HTERT RPE-1 (cell line): ENCODE results near the gene ASPN.

Experiments
- in situ Hi-C: fragments of 300-500 bp; cut with MboI; formaldehyde crosslinking; loops from 4 replicates; pipeline ENCODE4 v1.14.3; 2020; ENCODE audit warnings: low sequenced_read_pairs

The ASPN gene

DNA sequence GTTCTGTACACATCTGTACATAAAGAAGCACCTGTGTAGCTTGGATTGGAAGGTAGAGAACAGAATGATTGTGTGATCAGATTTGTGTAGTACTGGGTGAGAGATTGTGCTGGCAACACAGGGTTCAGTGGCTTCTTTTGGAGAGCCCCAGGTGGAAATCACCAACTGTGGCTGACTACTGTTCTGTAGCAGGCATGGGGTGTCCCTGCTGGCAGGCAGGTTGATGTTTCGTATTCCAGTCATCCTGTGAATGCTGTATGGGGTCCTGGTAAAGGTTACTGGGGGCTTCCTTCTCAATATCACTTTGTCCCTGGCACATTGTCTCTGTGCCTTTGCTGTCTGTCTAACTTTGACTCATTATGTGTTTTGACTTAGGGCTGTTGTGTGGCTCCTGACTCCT is 5.3 kb downstream of the ASPN start:
- in situ Hi-C loops = no loop called here

DNA sequence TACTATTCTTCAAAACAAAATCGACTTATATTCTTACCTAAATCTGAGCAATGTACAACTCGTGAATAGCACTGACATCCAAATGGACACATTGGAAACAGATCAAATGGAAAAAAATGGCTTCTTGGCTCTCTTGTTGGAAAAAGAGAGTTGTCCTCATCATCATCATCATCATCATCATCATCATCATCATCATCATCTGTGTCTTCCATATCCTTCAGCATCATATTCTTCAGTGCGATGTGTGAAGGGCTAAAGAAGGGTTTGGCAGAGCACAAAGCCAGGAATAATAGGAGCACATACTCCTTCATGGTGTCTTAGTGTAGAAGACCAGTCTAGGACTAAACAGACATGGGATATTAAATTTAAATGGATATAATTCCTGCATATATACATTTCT is 7.7 kb downstream of the ASPN start:
- in situ Hi-C loops = no loop called here

DNA sequence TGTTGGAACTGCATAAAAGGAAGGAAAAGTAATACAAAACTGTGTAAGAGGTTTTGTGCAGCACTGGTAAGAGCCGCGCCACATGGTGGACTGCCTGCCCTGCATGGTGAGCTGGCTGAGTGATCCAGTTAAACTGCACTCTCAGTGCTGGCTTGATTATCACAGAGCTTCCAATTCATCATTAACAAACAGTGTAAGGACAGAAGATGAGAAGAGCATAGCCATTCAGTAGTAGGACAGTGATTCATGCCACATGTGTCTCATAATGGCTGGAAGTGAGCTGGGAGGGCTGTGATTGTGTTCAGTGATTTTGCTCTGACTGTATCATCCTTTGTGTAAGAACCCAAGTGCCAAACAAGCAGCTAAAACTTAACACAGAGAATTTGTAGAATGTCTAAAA is 14.1 kb downstream of the ASPN start:
- in situ Hi-C loops = no loop called here

DNA sequence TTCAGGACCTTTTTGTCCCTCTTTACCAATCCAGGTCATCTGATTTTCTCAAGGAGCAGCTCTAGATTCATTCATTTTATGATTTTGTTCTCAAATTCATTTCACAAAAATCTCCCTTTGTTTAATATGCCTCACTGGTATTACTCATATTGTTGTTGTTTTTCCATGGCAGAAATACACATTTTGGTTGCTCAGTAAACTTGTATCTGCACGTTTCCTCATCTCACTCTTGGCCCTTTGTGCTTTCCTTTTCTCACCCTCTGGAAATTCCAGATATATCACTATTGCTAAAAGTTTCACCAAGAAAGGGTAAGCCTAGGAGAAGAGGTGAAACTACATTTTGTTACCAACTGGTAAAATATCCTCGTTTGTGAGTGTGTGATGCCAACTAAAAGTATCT is 14.8 kb downstream of the ASPN start:
- in situ Hi-C loops = no loop called here

DNA sequence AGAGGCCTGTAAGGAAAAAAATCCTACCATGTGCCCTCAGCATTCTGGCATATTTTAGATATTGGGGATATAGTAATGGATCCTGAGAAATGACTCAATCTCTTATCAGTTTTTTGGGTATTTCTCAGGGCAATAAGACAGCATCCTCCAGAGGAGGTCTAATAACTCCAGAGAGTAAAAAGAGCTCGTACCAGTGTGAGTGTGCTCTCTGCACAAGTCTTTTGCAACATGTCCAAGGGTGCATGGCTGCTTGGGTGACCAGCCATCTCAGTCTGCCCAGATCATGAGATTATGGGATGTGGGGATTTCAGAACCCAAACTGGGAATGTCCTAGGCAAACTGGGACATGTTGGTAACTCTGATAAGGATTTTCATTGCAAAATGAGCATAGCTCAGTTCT is 15.3 kb downstream of the ASPN start:
- in situ Hi-C loops = no loop called here

DNA sequence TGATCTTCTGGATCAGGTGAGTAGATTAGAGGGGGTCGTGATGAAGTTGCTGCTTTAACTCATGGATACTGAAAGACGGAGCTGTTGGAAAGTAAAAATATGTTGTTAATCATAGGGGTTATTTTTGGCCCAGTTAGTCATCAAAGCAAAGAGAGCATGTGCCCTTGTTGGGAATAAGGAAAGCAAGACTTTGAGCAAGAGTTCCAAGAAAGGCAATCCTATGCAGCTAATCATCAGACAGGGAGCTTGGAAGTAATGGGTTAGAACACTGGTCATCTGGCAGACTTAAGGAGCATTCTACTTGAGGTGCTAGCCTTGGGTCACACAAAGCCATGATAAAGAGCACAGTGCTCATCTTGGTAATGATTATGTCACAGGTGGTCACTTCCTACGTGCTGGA is 18.3 kb downstream of the ASPN start:
- in situ Hi-C loops = no loop called here

DNA sequence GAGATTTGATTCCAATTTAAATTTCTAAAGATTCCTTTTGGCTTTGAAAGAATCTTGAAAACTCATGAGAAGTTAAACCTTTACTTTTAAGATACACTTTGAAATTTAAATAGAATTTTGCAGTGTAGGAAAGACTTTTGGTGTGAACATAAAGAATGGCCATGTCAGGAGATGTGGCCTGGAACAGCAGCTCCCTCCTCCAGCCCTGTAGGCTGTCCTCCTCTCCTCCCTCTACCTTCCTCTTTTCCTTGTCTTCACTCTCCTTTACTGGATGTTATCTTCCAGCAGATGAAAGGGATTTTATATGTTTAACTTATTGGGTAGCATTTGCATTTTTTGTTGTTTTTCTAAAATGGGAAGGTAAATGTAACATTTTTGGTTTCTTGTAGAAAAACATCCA is 18.9 kb downstream of the ASPN start:
- in situ Hi-C loops = no loop called here

DNA sequence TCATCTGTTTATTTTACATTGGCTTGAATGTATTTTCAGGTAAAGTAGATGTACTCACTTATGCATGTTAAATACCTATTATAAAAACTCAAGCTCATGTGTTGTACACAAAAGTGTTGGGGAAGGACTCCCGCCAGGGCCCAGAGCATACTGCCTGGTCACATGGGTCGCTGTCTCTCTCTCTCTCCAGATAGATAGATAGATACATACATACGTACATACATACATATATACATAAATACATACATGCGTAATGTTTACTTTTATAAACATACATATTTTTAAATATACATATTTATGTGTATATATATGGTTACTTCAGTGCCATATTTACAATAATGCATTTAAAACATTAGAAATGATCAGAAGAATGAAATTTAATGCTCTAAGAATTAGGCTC is 24.7 kb downstream of the ASPN start:
- in situ Hi-C loops = no loop called here

DNA sequence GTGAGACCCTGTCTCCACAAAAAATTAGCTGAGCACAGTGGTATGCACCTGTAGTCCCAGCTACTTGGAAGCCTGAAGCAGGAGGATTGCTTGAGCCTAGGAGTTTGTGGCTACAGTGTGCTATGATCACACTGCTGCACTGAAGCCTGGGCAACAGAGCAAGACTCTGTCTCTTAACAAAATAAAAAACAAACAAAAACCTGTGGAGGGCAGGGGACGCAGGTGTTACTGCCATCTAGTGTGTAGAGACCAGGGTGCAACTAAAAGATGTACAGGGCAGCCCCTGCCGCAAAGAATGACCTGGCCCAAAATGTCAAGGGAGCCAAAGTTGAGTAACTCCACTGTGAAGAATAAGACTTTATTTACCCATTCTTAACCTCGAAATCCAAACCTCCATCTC is 27.1 kb downstream of the ASPN start:
- in situ Hi-C loops = no loop called here

DNA sequence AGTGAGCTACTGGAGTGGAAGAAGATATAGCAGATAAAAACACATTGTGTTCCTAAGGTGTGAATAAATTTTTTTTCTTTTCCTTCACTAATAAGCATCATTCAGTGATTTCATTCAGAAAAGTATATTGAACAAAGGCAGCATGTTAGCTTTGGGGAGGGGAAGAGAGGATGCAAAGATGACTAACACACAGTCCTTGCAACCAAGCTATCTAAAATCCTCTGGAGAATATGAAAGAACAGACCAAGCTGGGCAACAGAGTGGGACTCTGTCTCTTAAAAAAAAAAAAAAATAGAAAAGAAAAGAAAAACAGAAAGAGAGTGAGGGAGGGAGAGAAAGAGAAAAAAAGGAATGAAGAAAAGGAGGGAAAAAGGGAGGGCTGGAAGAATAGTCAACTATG is 35.8 kb downstream of the ASPN start:
- in situ Hi-C loops = no loop called here

DNA sequence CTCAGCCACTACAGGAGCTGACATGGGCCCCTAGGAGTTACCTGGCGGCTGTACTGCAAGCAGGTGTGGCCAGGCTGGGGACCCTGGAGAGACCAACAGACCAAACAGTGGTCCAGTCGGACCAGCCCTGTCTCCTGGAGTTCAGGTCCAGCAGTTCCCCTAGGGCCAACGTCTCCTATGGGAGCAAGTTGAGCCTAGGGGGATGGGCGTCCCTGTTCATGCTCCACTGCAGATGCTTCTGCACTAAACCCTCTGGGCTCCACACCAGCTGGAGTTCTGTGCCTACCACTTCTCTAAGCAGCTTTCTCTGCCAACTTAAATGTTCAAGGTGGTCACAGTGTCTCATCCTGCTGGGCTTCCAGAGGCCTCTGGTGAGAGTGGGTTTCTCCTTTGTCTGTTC is 37.5 kb downstream of the ASPN start:
- in situ Hi-C loops = no loop called here

DNA sequence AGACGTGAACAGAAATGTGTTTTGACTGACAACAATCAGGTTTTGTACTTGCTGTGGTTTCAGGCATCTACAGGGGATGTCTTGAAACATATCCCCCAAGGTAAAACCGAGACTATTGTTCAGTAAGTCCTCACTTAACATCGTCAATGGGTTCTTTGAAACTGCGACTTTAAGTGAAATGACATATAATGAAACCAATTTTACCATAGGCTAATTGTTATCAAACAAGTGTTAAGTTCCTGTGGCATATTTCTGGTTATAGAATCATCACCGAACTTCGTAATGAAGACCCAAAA is 41.6 kb downstream of the ASPN start:
- in situ Hi-C loops = no loop called here

DNA sequence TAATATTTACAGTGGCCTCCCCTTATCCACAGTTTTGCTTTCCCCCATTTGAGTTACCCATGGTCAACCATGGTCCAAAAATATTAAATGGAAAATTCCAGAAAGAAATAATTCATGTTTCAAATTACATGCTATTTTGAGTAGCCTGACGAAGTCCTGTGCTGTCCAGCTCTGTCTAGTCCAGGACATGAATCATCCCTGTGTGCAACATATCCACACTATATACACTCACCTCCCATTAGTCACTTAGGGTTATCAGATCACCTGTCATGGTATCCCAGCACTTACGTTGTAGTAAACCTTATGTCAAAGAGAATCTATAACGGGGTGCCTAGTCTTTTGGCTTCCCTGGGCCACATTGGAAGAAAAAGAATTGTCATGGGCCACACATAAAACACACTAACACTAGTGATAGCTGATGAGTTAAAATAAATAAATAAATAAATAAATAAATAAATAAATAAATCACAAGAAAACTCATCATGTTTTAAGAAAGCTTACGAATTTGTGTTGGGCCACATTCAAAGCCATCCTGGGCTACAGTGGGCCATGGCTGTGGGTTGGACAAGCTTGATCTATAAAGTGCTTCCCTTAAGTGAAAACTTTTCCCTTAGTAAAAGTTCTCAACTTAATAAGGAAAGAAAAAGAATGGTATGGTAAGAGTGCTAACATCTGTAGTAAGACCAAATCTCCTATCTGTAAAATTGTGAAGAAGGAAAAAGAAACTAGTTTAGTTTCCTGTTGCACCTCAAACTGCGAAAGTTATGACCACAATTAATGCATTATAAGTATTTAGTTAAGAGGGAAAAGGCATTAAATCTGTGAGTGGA is 42.2 kb downstream of the ASPN start:
- in situ Hi-C loops = no loop called here

DNA sequence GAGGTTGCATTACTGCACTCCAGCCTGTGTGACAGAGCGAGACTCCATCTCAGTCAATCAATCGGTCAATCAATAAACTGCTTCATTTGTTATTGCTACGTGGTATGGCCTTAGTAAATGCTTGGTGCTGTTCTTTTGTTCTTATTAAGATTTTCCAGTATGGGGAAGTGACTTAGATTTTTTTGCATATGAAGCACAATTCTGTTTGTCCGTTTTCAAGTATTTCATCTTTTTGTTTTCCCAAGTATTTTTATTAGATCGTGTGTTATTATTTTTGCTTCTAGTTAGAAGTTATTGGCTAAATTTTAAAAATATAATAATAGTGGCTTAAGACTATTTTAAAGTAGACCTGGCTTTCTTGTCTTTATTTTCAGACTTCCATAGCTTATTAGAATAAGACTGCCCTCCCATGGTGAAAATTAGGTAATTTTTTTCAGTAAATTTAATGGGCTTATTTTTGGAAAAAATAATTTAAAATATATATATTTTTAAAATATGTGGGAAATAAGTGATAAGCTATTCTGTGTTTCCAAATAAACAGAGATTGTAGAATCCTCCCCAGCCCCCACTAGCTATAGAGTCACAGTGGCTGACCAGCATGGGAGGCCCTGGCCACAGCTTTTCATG is 43.3 kb downstream of the ASPN start:
- in situ Hi-C loops = no loop called here

DNA sequence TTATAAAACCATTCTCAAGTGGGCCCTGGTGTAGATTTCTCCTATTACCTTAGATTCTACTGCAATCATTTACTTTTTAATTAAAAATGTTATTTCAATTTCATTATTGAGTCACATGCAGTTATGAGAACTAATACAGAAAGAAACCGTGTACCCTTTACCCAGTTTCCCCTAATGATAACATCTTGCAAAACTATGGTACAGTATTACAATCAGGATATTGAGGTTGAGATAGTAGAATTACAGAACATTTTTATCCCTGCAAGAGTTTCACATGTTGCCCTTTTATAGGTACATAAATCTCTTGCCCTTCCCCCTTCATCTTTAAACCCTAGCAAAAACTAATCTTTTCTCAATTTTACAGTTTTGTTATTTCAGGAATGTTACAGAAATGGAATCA is 47.0 kb downstream of the ASPN start:
- in situ Hi-C loops = no loop called here

DNA sequence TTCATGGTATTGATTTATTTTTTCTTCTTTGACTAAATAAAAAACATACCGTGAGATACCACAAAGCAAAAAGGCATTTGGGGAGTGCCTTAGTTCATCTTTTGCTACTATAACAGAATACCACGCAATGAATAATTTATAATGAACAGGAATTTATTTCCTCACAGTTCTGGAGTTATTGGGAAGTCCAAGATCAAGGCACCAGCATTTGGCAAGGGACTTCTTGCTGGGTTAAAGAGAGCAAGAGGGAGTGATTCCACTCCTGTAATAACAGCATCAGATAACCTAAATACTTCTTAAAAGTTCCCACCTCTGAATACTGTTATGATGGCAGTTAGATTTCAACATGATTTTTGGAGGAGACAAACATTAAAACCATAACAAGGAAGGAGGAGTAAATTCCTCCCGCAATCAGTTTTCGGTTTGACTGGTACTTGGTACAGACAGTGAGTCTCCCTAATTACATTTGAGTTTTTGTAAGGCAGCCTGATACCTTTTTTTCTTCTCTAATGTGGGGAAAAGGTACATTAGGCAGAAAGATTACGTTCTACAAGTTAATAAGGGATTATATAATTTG is 49.2 kb downstream of the ASPN start:
- in situ Hi-C loops = no loop called here

DNA sequence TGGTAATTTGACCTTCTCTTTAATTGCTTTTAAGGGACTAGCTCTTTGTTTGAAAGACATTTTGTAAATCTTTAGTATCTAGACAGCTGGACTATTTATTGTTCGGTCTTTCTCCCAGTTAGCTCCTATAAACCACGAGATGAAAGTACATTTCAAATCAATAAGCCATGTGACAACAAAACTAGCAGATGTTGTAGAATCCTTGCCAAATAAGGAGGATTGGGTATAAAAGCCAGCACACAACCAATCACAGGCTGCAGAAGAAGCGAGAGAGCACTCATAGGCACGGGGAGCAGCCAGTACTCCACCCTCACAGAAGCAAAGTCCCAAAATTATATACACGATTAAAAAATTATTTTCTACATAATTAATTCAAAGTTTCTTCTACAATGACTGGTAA is 50.0 kb downstream of the ASPN start:
- in situ Hi-C loops = no loop called here

DNA sequence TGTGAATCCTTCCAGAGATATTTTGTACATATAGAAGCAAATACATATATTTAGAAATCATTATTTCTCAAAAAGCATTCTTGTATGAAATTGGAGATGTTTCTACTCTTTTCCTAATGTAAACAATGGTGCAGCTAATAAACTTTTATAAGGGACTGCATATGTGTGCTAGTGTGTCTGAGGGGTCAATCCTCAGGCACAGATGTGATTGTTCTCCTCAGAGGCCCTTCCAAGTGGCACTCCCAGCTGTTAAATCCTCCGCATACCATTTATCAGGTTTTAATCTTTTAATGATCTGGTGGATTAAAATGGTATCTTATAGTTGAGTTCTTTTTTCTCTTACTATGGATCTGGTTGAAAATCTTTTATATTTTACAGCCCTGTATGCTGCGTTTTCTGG is 52.5 kb downstream of the ASPN start:
- in situ Hi-C loops = no loop called here

DNA sequence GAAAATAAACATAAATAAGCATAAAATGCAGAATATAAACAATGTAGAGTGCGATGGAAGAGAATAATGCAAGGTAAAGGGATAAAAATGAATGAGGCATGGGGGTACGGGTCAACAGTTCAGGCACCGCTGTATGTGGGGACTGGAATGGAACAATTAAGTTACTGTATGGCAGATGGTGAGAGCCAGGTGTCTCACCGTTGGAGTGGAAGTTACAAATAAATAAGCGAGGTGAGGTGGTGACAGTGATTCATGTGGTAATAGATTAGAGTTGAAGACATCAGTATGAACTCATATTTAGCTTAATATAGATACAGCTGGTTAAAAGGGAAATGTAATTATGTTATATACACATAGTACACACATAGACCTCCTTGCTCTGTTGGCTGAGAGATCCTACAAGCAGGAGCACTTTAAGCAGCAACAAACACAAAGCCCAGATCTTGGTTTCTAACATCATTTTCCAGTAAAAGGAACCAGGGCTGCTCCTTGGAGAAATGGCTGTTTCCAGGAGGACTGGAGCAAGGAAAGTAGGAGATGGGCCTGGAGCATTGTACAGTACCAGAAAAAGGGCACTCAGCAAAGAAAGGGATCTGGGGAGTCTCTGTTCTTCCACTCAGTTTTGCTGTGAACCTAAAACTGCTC is 55.7 kb downstream of the ASPN start:
- in situ Hi-C loops = no loop called here

DNA sequence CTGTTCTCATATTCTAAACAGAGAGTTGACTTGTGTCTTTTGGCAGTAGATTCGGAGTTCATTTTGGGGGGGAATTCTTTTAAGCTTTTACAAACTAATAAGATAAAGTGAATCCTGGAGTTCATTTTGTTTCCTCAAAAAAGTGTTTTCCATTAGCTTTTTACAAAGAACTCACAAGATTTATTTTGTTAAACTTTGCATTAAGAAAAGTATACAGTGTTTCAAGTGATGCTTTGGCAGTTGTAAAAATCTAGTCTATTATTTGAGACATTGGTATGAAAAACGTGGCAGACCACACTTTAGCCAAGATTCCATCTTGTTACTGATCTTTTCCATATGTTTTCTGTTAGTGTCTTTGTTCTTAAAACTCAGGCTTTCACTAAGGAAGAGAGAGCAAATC is 56.8 kb downstream of the ASPN start:
- in situ Hi-C loops = no loop called here

DNA sequence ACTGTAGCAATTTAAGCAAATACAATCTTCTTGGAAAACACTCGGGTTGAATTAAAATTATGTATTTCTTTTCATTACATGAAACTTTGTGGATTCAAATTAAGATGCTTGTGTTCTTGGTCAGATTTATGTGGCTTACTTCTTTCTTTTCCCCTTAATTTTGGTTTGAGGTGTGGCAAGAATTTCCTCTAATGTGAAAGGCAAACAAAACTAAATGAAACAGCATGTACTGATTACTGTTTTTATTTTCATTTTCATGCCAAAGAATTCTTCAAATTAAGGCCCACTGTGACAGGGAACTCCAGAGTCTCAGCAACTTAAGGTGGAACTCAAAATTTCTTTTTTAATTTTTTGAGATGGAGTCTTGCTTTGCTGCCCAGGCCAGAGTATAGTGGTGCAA is 58.0 kb downstream of the ASPN start, which contains the start of gene OMD:
OMD (minus strand) TSS at position 132 of the 400 bp plus-strand sequence. CDS start 6,913 bp downstream, outside the sequence.
- in situ Hi-C loops = no loop called here

DNA sequence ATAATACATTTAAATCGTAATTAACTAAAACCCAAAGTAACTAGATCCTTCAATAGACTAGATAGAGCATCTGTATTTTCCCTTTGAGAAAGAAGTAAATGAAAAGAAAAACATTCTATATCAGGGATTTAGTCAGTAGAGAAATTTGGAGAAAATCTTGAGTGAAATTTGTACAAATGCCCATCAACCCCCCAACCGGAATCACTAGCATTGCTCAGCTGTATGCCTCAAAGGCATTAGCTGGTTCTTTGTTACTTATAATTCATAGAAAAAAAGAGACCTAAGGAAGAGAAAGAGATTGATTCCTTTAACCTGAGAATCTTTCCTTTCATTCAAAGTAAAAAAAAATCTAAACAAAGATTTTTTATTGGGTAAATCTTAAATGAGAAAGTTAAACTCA is 58.7 kb downstream of the ASPN start:
- in situ Hi-C loops = no loop called here
